GM18502 (cell line): Measurements from ENCODE around the gene LRMDA.

Experiments
- ATAC-seq: cut with Tn5 transposase; IDR thresholded peaks from one replicate; pipeline ENCODE4 v1.9.1; 2021; ENCODE audit warnings: mild to moderate bottlenecking; ENCODE audit not compliant: unreplicated experiment, poor library complexity

Gene LRMDA

DNA sequence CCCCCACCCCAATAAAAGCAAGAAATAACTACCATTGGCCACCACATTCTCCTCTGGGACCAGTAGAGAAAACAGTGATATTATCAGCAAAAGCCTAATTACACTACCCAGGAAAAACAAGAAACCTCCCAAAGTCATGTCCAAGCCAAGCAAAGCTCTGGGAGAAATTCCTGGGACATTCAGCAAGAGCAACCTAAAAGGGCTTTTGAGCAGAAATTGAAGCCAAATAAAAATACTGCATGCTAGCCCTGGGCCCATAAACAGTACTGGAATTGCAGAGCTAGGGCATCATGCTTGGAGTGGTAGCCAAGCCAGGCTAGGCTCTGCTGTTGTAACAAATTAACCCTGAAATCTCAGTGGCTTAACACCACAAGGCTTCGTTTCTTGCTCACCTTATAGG, 347.9 kb downstream of the LRMDA start:
- ATAC-seq: no peak

DNA sequence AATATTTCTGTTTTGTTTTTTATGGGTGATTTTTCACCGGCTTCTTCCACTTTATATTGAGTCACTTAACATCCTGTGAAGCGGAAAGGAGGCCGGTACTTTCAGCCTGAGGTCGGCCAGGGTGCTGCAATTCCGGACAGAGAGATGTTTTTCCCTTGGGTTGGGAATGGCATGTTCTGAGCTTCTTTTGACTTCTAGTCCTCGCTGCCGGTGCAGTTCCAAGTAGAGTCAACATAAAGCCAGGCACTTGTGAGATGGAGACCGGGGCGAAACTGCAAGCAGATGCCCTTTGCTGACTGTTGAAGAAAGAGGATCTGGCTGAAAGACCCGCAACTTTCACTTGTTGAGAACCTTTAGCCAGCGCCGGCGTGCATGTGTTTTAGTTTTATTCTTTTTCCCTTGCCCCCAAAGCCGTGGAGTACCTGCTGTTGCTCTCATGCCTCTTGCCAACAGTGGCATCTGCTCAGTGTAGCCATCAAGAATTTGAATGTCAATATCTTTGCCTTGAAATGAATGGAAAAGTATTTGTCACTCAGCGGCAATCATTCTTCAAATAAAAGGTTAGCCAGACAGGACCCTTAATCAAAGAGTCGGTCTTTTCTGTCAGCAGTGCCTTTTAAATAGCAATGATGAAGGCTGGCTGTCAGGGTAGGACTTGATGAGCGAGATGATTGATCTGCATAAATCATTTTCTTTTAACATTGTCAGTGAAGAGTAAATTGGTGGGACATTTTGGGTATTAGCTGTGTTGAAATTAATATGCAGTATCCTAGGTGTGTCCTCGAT, 351.2 kb downstream of the LRMDA start:
- no peak for ATAC-seq

DNA sequence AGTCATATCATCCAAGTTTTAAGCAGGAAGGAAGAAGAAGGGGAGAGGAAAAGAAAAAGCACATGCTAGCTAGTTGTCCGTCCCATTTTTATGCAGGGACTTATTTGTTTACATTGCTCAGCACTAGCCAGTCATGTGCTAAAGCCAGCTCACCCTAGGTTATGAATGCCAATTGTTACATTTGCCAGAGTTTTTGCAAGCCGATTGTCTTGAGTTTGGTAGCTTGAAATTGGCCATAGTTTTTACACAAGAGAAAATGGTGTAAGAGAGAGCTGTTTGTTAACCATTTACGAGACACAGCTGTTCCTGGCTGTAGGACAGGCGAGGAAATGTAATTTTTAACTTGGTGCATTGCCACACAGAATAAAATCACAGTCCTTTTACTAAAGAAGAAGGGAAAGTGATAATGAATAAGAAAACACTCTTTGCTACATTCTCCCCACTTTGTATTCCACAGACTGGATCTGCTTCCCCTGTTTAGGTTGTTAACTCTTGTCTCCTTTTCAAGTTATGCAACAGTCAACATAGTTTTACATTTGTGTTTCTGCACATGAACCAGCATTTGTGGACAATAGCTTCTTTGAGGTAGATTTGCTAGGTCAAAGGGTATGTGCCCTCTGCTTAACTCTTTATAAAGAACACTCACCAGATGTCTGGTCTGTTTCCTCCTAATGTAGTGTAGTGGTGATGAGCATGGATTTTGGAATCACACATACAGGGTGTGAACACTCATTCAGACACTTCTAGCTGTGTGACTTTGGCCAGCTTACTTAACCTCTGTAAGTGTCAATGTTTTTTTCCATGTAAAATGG, 357.2 kb downstream of the LRMDA start:
- no peak for ATAC-seq

DNA sequence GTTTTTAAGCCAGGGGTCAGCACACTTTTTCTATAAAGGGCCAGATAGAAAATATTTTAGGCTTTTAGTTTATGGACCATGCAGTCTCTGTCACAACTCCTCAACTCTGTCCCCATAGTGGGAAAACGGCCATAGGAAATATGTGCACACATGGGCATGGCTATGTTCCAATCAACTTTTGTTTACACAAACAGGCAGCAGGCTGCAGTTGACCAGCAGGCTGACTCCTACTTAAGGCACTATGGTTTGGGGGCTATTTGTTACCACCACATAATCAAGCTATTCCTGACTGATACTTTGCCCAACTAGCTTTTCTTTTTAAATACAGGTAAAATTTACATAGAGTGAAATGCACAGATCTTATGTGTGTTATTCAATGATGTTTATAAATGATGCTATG, 362.4 kb downstream of the LRMDA start:
- no peak for ATAC-seq

DNA sequence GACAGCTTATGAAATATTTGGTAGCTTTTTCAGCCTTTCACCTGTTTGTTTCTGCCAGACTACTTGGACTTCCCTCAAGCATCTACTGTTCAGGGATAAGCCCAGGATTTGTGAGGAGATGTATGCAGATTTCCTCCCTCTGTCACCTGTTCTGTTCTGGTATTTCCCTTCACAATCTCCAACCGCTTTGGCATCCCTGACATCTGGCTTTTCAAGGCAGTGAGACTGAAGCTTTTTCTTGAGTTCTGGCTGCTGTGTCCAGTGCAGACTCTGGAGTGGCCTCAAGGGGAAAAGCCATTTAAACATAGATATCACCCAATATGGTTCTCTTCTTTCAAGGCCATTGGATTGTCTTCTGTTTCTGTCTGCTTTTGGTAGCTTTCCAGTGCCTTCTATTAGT, 369.7 kb downstream of the LRMDA start:
- no peak for ATAC-seq

DNA sequence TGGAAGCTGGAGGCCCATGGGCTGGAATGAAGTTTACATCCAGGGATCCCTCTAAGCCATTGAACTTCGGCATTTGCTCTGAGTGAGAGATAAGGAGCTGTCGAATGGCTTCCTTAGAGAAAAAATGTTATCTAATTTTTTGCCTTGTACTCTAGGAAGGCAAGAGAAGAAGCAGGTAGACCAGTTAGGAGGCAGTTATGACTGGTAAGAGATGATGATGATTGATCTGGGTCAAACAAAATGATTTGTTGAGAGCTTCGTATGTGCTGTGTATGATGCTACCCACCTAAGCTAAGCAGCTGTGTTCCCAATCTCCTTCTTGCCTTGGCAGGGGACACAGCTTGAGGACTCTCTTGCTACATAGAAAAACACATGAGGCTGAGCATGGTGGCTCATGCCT, 370.2 kb downstream of the LRMDA start:
- no peak for ATAC-seq

GRCh38 chr10:75803121-75803520, 371.7 kb downstream of the LRMDA start:
- ATAC-seq: no peak

- ATAC-seq: no peak
Observed at GRCh38 chr10:75803816-75804552, 372.6 kb downstream of the LRMDA start.

- no peak for ATAC-seq
Observed at GRCh38 chr10:75806186-75806585, 374.8 kb downstream of the LRMDA start.

GRCh38 chr10:75807456-75807855, 376.0 kb downstream of the LRMDA start:
- no peak for ATAC-seq

- no peak for ATAC-seq
Observed at GRCh38 chr10:75809003-75809402, 377.6 kb downstream of the LRMDA start.

DNA sequence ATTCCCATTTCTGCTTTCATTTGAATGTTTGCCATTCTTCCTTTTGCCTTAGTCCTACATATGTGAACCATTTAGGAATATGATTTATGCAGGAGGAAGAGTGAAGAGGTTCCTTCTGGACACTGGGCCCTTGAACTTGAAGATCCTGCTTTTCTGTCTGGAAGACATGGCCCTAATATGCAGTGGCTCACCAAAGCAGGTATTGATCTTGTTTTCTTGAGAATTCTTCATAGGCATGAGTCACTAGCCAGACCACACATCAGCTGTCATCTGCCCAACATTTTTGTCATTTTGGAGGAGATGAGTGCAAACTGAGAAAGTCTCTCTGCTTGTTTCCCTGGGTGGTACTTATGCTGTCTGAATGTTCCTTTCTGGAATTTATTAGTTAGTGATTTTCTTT, 382.6 kb downstream of the LRMDA start:
- ATAC-seq: no peak

DNA sequence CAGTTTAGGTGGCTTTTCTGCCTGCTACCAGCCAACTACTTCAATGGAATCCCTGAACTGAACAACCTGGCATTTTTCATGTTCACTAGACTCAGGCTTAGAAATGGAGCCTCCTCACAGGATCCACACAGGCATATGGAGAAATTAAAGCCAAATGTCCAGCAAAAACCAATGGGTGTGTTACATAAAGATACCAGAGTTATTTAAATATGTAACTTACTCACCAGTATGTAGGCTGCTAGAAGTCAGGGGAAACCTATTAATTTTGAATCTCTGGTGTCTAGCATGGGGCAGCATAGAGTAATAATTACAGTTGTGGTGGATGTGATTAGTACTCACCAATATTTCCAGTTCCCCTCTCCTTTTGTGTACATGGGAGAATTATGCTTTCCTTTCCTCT, 383.6 kb downstream of the LRMDA start:
- no peak for ATAC-seq

DNA sequence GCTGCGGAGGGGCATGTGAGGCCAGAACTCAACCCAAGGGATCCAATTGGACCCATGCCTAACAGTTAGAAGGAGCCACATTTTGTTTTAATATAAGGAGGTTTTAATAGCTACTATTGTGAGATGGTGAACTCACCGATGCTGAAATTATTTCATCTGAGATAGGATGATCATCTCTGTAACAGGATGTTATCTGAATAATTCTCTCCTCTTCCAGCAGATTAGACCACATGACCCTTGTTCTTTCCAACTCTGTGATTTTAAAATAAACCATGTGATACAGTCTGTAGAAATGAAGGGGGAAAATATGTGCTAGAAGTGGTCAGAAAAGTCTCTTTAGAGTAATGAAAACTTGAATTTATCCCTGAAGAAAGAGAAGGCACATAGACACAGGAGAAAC, 385.8 kb downstream of the LRMDA start:
- ATAC-seq: no peak

- ATAC-seq: no peak
Observed at GRCh38 chr10:75818552-75818951, 387.1 kb downstream of the LRMDA start.

DNA sequence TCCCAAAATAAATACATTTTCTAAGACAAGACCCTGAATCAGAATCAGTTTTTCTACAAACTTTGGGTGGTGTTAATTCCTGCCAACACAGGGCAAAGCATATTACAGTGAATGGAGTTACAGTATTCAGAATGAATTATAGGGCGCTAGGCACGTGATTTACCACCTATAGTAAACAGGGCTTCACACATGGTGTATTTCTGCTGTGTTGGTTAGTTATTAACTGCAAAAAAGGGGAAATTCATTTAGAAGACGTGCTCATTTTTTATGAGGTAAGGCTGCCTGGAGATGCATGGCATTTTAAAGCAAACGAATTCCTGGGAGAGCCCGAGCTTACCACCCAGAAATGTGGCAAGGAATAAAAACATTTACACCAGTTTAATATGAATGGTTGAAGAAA, 393.8 kb downstream of the LRMDA start:
- ATAC-seq: no peak

GRCh38 chr10:75825661-75826060, 394.2 kb downstream of the LRMDA start:
- ATAC-seq: no peak

- ATAC-seq: no peak
Observed at GRCh38 chr10:75826846-75827245, 395.4 kb downstream of the LRMDA start.

GRCh38 chr10:75827587-75828021, 396.2 kb downstream of the LRMDA start:
- ATAC-seq: no peak

DNA sequence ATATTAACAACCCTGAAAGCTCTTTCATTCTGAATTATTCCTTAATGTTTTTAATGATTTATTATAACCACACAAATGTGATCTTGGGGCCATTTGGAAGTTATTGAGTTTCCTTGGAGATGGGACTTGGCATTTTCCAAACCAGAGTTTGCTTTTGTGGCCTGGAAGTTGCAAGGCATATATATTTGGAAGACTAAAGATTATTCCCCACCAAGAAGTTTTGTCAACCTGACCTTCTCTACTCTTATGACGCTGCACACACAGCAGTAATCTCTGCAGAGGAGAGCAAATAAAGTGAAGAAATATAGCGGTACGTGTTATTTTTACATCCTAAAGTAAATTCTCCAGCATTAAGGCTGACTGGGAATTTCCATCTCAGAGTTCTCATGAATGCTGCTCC, 397.0 kb downstream of the LRMDA start:
- no peak for ATAC-seq

DNA sequence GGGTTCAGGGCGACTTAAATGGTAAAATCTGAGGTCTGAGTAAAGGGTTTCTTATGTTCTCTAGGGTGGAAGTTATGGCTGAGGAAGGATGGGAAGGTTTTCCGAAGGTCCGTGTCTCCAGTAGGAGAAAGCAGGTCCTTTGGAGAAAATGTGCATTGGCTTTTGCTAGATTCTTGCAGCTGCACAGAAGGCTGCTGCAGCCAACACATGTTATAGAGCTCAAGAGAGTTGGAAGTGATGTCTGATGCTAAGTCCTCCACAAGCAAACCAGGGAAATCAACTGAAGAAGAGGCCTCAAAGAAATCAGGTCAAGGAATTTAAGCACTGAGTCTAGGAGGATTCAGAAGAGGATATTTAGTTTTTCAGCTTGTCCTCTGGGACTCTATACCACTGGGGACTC, 404.6 kb downstream of the LRMDA start:
- no peak for ATAC-seq
